NCI-H1417 (cell line): ENCODE data around the gene MOB1A.
"Not testable (repeated sequence)": the region's sequence is repeated elsewhere in the genome, so short reads cannot be mapped to it uniquely, and the experiment has no call there.

Source experiments
- DNase-seq, 3 experiments: peaks; one replicate each; lab custom pipeline; 2025; lab: John Stamatoyannopoulos, UW

MOB1A gene

DNA sequence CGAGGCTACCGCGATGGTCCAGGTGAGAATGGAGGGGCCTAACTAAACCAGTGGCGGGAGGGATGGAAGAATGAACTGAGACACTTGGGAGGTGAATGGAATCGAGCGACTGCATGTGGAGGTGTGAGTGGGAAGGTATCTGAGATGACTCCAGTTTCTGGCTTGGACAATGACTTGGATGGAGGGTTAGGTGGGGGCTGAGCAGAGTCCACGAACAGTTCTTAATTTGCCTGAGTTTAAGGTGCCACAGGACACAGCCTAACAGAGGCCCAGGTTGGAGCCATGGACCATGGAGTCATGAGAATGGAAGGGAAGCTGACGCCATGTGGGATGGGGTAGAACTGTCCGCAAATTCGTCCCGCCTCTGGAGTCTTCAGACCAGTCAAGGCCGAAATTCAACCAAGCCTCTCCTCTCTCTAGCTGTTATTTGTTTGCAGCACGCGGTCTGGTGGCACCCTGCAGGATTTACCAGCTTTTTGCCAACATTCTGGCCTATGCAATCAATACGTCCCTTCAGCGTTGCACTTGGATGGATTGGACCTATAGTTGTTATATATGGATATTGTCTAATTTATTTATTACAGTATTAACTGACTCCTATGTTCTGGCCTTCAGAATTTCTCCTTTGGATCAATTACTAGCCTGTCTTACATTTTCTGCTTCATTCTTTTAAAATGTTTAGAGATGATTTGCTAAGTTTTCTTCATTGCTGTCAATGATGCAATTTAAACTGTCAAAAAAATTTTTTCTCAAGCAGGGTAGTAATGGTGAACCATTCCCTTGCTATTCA lies 30.0 kb downstream of the MOB1A start:
- no peak for DNase-seq

DNA sequence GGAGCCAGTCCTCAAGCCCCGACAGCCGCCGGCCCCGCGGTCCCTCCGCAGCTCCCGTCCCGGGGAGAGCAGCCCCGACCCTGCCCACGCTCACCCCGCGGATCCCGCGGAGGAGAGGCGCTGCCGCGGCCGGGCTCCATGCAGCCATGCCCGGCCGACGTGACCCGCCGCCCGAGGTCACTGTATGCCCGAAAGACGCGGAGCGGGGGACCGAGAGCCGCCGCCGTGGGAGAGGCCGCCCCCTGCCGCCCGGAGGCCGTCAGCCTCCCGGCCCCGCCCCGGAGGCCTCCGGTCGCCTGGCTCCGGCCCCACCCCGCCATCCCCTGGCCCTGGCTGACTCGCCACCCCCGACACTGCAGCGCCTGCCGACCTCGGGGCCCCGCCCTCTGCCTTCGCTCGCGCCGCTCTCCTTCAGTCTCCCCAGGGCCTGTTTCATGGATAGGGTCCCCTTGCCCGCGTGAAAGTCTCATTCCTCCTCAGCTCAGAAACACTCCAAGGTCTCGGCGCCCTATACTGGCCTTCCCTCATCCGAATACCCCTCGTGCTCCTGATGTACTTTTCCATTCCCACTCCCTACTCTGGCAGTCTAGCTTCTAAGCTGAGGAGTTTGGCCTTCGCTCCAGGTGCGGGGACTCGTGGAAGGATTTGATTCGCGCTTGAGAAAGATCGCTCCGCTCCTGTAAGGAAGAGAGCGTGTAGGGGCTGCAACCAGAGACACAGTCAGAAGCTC lies 30.8 kb downstream of the MOB1A start, which contains the start of gene BOLA3:
BOLA3 (minus strand) TSS at position 186 of the 730 bp plus-strand sequence; CDS start at position 148, 38 bp downstream.
- DNase-seq, result peak; percentile 69 to 95 (median 94)

DNA sequence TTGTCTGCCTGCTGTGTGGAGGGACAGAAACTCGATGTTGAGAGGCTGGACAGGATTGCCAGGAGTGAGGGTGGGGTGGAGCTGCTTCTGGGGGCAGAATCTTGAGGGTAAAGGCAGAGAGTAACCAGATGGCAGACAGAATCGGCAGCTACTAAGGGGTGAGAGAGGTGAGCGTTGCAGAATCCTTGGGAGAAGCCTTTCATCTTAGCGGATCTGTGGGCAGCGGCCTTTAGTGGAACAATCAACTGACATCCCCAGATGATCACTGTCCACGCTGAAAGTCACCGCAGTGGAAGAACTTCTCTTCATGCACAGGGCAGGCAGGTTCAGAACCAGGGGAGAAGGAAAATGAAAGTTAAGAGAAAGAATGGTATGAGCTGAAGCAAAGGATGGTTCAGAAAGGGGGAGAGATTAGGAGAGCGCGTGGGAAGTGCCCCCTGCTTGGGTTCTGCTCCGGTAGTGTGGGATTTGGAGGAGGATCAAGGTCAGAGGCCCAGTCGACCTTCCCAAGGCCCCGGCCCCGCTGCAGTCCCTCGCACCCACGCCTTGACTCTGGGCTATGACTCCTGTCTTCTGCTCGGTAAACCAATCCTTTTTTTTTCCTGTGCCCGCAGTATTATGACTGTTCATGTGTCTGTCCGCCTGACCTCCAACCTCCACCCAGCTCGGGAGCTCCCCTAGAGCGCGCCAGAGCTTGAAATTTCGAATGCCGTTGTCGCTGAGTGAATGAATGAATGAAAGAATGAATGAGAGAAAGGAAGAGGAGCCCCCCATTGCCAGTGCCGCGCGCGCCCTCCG lies 31.6 kb downstream of the MOB1A start:
- DNase-seq, result no peak

DNA sequence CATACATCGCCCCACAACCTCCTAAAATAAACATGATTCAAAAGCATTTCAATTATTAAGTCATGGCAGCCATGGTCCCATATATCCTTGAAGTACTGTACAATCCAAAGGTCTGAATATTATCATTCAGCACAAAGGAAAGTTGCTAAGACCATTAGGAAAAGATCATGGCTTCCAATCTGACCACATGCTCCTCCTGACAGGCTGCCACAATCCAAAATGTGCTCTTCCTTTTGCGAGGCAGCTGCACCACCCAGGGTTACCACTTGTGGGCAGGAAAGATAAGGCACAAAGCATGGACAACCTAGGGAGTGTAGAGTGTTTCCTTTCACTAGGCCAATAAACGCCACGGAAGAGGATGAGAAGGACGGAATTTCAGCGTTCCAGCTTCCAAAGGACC lies 36.3 kb downstream of the MOB1A start:
- DNase-seq, result no peak

DNA sequence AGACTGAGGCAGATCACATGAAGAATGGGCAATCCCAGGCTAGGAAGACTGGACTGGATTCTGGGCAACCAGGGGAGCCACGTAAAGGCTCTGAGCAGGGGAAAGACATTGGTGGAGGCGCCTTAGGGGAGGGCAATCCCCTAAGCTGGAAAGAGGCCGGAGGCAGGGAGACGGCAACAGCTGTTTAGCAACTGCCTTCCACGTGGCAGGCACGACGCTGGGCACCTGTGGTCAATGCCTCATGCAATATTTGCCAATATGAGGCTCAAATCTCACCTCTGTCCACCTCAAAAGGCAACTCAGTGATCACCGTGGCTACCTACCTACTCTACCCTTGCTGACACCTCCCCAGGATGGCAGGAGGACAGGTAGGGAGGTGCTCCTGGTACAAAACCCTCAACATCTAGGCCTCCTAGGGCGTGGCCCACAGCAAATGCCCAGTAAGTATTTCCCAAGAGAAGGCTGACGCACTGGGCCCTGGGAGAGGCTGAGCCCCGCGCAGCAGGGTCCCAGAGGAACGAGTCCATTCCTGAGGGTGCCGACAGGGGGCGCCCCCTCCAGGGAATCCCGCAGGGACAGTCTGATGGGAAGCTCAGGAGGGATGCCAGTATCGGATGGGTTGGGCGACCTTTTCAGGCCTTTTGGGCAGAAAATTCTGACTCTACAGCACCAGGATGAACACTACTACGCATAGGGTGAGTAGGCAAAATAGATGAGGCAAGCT lies 39.9 kb downstream of the MOB1A start:
- no peak for DNase-seq

DNA sequence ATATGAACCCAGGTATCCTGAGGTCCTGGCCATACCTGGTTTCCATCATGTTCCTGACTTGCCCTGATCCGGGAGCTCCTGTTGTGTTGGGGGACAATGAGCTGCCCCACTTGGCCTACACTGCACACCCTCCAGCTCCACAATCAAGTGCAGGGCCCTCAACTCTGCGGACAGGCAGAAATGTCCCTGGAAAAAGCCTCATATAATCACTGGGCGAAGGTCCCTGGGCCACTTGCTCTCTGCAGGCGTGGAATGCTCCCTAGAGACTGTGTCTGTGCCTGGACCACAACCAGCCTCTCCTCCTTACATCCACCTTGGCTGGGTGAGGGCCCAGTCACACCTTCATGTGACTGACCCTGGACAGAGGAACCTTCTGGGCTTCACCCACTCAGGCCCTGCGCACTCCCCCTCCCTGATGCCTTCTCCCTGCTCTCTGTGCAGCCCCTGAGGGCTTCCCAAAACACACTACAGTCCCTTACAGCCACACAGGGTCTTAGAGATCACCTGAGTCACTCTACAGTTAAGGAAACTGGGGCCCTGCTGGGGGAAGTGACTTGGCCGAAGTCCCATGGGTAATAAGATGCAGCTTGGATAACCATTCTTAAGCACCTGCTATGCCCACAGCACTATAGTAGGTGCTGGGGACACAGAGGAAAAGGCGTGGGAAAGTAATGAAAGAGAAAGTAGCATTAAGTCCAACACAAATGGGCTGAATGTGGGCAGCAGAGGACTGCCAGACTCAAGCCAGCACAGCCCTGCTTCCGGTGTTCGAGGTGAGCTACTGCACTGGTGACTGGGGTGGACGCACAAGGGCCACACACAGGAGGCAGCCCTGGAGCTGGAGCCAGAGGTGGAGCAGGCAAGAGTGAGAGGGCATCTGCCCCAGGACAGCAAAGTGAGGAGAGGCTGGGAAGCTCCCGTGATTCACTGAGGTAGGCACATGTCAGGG lies 40.8 kb downstream of the MOB1A start:
- no peak for DNase-seq

DNA sequence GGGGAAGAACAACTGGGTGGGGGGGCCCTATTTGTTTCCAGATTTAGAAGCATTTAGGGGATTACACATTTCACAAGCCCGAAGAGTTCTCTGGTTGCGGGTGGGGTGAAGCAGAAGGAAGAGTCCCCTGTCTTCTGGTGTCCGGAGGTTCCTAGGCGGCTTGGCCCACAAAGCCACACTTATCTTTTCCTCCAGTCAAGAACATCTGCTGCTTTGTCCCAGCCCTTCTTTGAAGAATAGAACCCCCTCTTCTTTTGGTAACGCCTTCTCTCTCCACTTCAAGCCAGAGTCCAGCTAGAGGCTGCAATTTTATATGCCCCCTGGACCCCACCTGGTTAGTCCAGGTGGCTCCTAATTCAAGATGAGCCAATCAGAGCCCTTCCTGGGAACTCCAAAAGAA lies 46.8 kb downstream of the MOB1A start:
- no peak for DNase-seq

DNA sequence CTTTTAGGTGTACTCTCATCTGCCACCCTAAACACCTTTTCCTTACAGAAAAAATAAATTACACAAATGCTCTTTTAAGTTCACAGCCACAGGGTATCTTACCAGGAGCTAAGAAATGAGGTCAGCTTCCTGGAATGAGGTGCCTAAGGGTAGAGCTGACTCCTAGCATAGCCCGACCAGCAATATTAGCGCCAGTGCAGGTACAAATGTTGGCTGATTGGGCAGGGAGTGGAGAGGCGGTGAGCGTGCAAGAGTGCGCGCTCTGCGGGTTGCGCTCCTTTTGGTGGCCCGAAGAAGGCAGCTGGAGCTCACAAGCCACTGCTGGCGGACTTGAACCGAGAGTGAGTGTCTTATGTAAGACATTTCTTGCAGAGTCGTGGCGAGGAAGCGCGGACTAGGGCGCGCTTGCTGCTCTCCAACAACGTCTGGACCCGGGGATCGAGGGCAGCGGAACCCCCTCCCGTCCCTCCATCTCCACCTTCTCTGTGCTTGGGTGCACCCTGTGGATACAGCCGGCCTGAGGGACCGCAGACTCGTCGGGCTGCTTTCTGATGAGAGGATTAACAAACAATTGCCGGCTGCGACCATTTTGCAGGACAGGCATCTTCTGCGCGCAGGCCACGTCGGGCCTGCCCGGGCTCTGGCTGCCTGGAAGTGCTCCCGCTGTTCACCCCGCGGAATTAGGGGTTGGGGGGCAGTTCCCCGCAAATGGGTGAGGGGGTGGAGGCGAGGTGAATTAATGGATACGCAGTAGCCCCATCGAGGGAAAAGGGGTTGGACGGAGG lies 48.3 kb downstream of the MOB1A start:
- DNase-seq, result no peak

DNA sequence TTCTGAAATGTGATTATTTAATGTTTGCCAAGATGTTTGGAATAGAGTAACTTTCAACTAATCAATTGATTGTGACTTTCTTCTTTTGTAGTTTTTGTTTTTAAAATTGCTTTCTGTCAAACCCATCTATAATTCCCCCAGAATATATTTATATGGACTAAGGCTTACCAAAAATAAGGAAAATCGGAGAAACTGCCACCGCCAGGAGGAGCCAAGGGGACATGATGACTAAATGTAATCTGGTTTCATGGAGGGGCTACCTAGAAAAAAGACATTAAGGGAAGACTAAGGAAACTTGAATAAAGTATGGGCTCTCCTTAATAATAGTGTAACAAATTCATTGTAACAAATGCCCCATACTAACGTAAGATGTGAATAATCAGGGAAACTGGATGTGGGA lies 50.5 kb downstream of the MOB1A start:
- no peak for DNase-seq

DNA sequence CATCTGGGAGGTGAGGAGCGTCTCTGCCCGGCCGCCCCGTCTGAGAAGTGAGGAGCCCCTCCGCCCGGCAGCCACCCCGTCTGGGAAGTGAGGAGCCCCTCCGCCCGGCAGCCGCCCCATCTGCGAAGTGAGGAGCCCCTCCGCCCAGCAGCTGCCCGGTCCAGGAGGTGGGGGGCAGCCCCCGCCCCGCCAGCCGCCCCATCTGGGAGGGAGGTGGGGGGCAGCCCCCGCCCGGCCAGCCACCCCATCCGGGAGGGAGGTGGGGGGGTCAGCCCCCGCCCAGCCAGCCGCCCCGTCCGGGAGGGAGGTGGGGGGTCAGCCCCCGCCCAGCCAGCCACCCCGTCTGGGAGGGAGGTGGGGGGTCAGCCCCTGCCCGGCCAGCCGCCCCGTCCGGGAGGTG lies 54.7 kb downstream of the MOB1A start:
- DNase-seq, result not testable (repeated sequence)

DNA sequence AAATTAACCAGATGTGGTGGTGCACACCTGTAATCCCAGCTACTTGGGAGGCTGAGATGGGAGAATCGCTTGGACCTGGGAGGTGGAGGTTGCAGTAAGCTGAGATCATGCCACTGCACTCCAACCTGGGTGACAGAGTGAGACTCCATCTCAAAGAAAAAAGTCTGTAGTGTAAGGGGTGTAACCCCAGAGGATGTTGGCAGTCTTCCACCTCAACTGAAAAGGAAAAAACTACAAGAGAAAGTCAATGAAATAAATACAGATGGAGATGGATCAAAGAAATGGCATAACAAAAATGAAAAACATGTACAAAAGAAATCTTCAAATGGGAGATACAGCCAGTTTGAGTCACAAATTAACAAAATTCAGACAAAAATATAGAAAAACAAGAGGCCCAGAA lies 56.8 kb downstream of the MOB1A start:
- DNase-seq, result not testable (repeated sequence)

DNA sequence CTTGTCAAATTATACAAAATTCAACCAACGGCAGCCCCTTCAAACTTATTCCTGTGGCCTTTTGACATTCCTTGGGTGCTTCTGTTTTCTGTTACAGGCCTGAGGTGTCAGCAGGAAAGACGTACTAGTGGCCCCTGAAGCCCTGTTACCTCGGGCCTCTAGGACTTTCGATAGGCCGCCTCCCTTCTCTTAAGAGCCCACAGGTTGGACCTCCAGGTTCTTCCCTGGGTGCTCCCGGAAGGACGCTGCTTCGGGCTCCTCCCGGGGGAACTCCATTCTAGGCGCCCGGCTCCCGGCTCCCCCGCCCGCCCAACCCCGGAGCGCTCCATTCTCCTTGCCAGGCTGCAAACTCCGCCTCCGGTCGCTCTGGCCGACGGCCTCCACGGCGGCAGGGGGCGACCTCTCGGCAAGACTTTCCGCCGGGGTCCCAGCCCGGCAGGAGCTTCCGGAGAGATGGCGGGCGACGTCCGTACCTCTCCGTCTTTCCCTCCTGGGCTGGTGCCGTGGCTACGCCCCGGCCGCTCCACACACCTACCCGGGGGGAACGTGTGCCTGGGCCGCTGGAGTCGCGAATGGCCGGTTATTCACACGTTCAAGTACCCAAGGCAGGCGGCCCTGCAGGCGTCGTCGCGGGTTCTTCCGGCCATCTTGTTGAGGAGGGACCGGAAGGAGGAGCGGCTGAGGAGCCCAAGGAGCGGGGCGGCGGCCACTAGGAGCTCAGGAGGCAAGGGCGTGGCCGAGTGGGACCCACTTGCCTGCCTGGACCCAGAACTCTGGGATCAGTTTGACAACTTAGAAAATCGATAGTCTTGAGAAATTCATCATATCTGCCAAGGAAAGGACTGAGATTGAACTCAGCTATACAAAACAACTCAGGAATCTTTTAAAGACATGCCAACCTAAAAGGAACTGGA lies 58.5 kb downstream of the MOB1A start:
- peak; percentile 69 to 98 (median 96) for DNase-seq

DNA sequence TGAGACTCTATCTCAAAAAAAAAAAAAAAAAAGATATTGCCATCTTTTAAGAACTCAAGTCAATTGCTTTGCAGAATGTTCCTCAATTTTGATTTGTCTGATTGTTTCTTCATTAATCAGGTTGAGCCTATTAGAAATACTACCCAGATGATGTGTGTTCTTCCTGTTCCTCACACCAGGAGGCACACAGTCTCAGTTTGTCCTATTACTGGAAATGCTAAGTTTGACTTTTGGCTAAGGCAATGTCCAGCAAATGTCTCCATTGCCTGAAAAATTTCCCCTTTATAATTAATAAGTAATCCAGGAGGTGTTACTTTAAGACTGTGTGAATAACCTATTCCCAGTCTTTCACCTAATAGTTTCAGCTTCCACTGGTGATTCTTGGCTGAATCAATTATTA lies 59.3 kb downstream of the MOB1A start:
- DNase-seq, result no peak

DNA sequence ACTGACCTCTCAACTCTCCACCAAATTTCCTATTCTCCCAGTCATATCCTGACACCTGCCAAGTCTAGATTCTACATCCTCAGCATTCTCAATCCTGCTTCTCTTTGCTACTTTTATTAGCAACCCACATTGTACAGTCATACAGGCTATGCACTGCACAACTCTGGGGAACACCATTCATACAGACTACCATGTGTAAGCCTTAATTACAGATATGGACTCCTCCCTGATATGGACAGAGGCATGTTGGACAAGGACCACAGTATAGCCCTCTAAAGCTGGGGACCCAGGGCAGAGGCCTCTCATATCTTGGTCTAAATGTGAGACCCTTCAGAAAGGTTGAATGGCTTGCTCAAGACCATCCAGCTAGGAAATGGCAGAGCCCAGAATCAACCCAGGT lies 67.3 kb downstream of the MOB1A start:
- no peak for DNase-seq

DNA sequence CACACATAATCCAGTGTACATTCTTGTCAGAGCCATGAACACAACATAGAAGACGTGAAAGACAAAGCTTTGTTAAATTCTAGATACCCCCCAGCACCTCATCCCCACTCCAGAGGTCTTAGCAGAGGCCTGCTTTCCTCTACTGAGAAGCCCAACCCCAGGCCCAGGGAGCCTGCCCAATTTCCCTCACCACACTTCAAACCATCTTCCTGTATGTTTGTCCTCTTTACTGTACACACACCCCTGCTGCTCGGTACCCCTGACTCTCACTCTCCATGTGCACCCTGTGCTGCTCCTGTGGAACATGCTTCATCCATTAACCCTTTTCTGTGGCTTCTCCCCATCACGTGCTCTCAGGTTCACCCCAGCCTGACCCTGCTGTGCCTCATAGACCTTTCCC lies 68.1 kb downstream of the MOB1A start:
- DNase-seq, result no peak

DNA sequence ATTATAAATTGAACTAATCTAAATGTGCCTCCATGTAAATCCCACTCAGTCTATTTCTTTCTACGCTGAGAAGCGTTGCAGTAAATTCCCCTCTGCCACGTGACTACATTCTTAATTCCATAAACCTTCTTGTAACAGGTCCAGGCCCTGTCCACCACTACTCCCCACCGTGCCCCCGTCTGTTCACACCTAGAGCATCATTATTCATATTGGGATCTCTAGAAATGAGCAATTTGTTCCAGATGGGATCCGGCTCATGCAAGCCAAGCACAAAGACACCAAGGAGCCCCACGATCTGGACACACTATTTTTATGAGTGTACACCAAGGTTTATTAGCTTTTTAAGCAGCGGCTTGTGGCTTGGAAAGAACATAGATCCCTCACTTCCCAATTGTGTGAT lies 69.1 kb downstream of the MOB1A start:
- DNase-seq, result no peak

DNA sequence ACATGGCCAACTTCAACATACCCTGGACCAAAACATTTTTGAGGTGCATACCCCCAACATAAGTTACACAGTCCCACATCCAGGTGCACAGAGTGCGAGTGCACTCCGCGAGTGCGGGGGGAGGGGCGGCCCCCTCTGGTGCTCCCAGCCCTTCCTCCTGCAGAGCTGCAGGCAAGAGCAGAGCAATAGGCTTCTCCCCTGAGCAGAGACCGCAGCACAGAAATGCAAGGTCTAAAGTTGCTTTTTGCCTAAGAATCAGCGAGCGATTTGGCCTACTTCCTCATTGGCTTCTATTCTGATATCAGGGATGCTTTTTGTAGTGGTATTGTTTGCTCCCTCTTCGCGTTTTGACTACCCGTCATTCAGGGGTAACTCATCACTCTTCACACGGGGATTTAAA lies 71.6 kb downstream of the MOB1A start:
- no peak for DNase-seq

DNA sequence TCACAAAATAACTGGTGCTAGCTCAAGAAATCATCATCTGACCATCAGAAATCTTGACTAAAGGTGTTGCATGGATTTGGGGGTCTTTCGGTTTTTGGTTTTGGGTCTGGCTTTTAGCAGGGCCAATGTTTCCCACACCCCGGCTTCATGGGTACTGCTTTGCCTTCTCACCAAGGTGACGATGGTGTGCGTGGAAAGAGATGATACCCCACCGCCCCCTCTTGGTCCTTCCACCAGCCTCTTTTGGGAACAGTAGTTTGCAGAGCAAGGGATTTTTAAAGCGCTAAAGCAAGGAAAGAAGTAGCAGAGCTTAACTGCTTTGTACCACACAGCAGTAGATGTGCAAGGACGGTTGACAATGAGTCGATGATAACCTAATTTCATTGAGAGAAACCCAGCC lies 73.3 kb downstream of the MOB1A start:
- DNase-seq, result no peak

DNA sequence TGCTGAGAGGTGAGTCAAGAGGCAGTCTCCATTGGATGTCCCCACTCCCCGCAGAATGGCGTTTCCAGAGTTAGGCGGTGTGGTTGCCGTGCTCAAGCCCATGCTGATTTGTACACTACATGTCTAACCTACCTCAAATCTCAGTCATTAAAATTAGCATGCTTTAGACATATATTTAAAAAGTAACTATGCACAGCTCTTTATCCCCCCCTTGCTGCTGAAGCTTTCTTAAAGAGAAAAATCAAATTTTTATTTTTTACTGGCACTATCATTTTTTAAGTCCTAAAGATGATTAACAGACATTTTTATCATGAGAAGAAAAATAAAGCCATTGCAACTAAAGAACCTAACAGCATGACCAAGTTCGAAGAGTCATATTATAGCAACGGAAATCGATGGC lies 73.8 kb downstream of the MOB1A start:
- no peak for DNase-seq
